Ovary (tissue), 3 donors: ENCODE data around the gene DNAAF5.

Experiments used
- POLR2A ChIP-seq: fragments of 450-650 bp; IDR thresholded peaks from one replicate; pipeline ENCODE4 v1.6.1; 2017; ENCODE audit warnings: antibody characterized with exemption, mild to moderate bottlenecking, moderate library complexity
- TF ChIP-seq, protein P1 (sequence below), 3 donors: fragments of 450-650 bp in 2 of 3; fragments of 200-600 bp in 1 of 3; IDR thresholded peaks; one replicate each; pipeline versions ENCODE4 v1.5.1 to v1.8.0; 2016 to 2022; ENCODE audit warnings: antibody characterized with exemption in 3 of 3, mild to moderate bottlenecking in 1 of 3
- donor health status: DM: no; HTN: no; CAD: no.

DNA sequence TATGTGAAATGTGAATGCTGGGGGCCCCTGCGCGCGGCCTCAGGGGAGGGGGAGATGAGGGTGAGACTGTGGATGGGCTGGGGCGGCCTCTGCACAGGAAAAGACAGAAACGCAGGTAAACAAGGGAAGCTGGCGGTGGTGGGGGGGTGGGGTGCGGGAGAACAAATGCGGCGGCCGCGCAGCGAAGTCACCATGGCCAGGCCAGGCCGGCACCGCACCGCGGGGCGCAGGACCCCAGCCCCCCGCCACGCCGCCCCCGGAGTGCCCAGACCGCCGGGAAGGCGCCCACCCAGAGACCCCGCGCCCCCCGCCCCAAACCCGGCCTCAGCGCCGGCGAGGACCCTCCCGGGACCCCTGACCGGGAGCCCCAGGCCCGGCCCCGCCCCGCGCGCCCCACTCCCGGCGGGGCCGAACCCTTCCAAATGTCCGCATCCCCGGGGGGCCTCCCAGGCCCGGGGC is 14.5 kb upstream of the DNAAF5 start:
- TF ChIP-seq, protein P1, sequence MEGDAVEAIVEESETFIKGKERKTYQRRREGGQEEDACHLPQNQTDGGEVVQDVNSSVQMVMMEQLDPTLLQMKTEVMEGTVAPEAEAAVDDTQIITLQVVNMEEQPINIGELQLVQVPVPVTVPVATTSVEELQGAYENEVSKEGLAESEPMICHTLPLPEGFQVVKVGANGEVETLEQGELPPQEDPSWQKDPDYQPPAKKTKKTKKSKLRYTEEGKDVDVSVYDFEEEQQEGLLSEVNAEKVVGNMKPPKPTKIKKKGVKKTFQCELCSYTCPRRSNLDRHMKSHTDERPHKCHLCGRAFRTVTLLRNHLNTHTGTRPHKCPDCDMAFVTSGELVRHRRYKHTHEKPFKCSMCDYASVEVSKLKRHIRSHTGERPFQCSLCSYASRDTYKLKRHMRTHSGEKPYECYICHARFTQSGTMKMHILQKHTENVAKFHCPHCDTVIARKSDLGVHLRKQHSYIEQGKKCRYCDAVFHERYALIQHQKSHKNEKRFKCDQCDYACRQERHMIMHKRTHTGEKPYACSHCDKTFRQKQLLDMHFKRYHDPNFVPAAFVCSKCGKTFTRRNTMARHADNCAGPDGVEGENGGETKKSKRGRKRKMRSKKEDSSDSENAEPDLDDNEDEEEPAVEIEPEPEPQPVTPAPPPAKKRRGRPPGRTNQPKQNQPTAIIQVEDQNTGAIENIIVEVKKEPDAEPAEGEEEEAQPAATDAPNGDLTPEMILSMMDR (IDR thresholded peaks at IDR 0.05): no peak
- TF ChIP-seq POLR2A: no peak
